WERI-Rb-1 (cell line): Measurements from ENCODE around the gene CHADL.
A peak's percentile ranks its signal among the peaks of the same experiment; 100 is the strongest.

Experiments used
- DNase-seq: peaks from one replicate; pipeline ENCODE4 v3.0.0-alpha.2; 2020
- H3K27ac ChIP-seq: fragments of 250-450 bp; sonication (Bioruptor Pico); 2 replicates; pipeline ENCODE4 v1.5.1; 2020; ENCODE audit warnings: mild to moderate bottlenecking, moderate library complexity
- H3K27me3 ChIP-seq: fragments of 250-450 bp; sonication (Bioruptor Pico); 2 replicates; pipeline ENCODE4 v1.5.1; 2021; ENCODE audit warnings: mild to moderate bottlenecking, low read depth, moderate library complexity; ENCODE audit not compliant: insufficient read depth, severe bottlenecking
- H3K36me3 ChIP-seq: fragments of 250-450 bp; sonication (Bioruptor Pico); 2 replicates; pipeline ENCODE4 v1.5.1; 2020; ENCODE audit warnings: mild to moderate bottlenecking, moderate library complexity
- H3K4me3 ChIP-seq: 2 replicates; pipeline ENCODE4 v1.5.1; 2011; ENCODE audit warnings: low read depth, mild to moderate bottlenecking, control low read depth, low read length
- H3K9me3 ChIP-seq: fragments of 250-450 bp; sonication (Bioruptor Pico); 2 replicates; pipeline ENCODE4 v1.5.1; 2021; ENCODE audit warnings: mild to moderate bottlenecking, moderate library complexity; ENCODE audit not compliant: severe bottlenecking
- TF ChIP-seq, protein P1 (sequence below): IDR thresholded peaks from 2 replicates; pipeline ENCODE4 v1.5.1; 2011; ENCODE audit warnings: low read depth, mild to moderate bottlenecking, control low read depth, inconsistent platforms, low read length

CHADL gene

DNA sequence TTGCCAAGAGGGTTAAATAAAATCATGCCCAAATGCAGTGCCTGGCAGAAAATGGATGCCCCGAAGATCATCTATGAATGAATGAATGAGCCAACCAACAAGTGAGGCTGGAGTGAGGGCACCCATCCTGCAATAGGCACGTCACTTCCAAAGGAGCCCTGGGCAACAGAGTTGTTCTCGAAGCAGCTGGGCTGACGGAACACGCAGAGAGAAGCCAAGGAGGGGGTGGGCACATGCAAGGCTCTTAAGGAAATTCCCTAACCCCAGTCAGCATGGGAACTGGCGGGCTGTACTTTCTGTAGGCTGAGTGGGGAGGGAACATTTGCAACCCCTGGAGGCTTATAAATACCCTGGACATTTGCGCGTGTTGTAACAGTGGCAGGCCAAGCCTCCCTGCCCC is 11.6 kb upstream of the CHADL start:
- no peak for DNase-seq
- H3K4me3 ChIP-seq = no peak overlapping the region
- TF ChIP-seq, protein P1, sequence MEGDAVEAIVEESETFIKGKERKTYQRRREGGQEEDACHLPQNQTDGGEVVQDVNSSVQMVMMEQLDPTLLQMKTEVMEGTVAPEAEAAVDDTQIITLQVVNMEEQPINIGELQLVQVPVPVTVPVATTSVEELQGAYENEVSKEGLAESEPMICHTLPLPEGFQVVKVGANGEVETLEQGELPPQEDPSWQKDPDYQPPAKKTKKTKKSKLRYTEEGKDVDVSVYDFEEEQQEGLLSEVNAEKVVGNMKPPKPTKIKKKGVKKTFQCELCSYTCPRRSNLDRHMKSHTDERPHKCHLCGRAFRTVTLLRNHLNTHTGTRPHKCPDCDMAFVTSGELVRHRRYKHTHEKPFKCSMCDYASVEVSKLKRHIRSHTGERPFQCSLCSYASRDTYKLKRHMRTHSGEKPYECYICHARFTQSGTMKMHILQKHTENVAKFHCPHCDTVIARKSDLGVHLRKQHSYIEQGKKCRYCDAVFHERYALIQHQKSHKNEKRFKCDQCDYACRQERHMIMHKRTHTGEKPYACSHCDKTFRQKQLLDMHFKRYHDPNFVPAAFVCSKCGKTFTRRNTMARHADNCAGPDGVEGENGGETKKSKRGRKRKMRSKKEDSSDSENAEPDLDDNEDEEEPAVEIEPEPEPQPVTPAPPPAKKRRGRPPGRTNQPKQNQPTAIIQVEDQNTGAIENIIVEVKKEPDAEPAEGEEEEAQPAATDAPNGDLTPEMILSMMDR = no peak
- H3K27ac ChIP-seq = no peak overlapping the region
- no peaks in the 10 kb centered on the region for H3K27me3 ChIP-seq
- H3K36me3 ChIP-seq = peaks cover 92% of the 10 kb centered on the region
- no peaks in the 10 kb centered on the region for H3K9me3 ChIP-seq

DNA sequence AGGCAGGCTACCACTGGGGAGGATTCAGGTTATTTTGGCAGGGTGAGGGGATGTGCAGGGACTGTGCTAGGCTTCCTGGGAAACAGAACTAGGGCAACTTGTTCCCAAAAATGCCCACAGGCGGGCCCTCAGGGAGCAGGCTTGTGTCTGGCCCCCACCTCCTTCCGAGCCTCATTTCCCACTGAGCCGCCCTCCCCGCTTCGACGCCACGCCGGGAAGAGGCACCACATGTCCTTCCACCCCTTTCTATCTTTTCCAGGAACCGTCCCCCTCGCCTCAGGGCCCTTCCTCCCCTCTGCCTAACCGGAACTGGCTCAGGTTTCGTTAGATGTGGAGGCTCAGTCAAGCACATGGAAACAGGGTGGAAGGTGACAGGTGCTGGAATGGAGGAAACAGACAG is 9.4 kb upstream of the CHADL start:
- H3K4me3 ChIP-seq = no peak overlapping the region
- no peaks in the 10 kb centered on the region for H3K9me3 ChIP-seq
- no peak overlapping the region for H3K27ac ChIP-seq
- TF ChIP-seq, protein P1 = no peak
- no peak for DNase-seq
- peaks cover 89% of the 10 kb centered on the region for H3K36me3 ChIP-seq
- no peaks in the 10 kb centered on the region for H3K27me3 ChIP-seq

DNA sequence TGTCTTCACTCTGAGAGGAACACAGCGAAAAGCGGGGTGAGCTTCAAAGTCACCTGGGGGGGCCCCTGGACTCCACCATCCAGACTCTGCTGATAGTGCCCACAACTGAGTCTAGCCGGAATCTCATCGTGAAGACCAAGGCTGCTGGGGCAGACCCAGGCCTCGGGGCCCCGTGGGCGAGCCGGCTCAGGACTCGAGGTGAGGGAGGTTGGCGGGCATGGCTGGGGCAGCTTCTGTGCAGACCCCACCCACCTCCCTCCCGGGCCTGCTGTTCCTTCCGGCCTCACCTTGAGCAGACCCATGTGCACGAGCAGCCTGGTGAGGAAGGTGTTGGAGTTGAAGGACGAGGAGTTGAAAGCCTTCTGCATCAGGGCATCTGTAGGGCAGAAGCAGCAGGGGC is 8.7 kb upstream of the CHADL start:
- H3K27ac ChIP-seq = no peak overlapping the region
- H3K36me3 ChIP-seq = peaks cover 83% of the 10 kb centered on the region
- no peaks in the 10 kb centered on the region for H3K27me3 ChIP-seq
- no peak overlapping the region for H3K4me3 ChIP-seq
- no peaks in the 10 kb centered on the region for H3K9me3 ChIP-seq
- DNase-seq = no peak
- TF ChIP-seq, protein P1 = no peak

DNA sequence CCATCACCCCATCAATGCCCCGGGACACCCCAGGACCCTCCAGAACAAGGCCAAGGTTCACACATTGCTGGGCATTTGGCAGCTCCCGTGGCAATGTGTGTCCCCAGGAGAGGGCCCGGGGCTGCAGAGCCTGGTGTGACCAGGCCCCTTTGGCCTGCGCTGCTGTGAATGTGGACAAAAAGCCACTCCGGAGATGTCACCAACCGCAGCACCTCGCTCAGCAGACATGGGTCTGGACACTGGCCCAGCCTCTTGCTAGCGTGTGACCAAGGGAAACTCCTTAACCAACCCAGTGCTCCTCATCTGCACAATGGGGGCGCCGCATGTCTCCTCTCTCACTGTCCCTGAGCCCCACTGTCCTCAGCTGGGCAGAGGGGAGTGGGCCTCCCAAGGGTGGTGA is 8.0 kb upstream of the CHADL start:
- no peak overlapping the region for H3K27ac ChIP-seq
- H3K27me3 ChIP-seq = no peaks in the 10 kb centered on the region
- peaks cover 76% of the 10 kb centered on the region for H3K36me3 ChIP-seq
- no peak overlapping the region for H3K4me3 ChIP-seq
- DNase-seq = no peak
- H3K9me3 ChIP-seq = no peaks in the 10 kb centered on the region
- TF ChIP-seq, protein P1 = no peak

DNA sequence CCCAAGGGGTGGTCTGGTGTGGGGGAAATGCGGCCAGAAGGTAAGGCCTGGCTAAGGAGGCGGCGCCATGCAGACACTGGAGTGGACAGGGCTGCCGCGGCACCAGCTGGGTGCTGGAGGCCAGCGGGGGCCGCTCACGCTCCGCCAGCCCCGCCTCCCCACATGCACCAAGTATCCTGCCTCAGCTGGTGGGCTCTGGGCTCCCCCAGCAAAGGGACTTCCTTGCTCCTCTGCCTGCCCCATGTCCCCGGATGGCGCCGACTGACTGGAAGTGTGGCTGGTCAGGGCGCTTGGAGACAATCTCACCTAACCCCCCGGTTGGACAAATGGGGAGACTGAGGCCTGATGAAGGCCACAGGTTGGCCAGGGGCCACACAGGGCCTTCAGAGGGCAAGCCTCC is 7.6 kb upstream of the CHADL start:
- TF ChIP-seq, protein P1 = 0 out of 2 replicates have a peak, but pooled peaks have one; percentile 10
- H3K27me3 ChIP-seq = no peaks in the 10 kb centered on the region
- H3K27ac ChIP-seq = no peak overlapping the region
- peaks cover 71% of the 10 kb centered on the region for H3K36me3 ChIP-seq
- H3K4me3 ChIP-seq = no peak overlapping the region
- no peak for DNase-seq
- H3K9me3 ChIP-seq = no peaks in the 10 kb centered on the region

DNA sequence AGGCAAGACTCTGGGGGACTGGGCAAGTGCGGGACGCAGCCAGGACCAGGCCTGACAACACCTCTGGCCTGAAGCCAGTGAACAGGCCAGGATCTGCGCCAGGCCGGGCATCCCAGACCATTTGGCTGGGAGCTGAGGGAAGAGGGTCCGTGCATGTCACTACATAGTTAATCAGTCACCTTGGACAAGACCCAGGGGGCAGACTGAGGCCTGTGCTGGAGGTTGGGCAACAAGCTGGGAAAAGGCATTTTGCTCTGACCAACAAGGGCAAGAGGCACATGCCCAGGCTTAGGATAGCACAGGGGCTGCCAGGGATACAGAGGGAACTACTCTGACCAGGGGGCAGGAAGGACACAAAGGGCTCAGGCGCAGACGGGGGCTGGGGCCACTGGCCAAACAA is 7.0 kb upstream of the CHADL start:
- Histone ChIP-seq H3K27ac (no peak overlapping the region), H3K36me3 (peaks cover 65% of the 10 kb centered on the region), H3K4me3 (no peak overlapping the region), H3K9me3 (no peaks in the 10 kb centered on the region), H3K27me3 (no peaks in the 10 kb centered on the region)
- TF ChIP-seq, protein P1 = no peak
- DNase-seq = no peak
